ENCODE results near the gene MICALL1. TPM values are rescaled to one million over a fixed set of nuclear protein-coding genes. Genes with fewer than 3 reads are reported as not detected.

Gene MICALL1, protein sequence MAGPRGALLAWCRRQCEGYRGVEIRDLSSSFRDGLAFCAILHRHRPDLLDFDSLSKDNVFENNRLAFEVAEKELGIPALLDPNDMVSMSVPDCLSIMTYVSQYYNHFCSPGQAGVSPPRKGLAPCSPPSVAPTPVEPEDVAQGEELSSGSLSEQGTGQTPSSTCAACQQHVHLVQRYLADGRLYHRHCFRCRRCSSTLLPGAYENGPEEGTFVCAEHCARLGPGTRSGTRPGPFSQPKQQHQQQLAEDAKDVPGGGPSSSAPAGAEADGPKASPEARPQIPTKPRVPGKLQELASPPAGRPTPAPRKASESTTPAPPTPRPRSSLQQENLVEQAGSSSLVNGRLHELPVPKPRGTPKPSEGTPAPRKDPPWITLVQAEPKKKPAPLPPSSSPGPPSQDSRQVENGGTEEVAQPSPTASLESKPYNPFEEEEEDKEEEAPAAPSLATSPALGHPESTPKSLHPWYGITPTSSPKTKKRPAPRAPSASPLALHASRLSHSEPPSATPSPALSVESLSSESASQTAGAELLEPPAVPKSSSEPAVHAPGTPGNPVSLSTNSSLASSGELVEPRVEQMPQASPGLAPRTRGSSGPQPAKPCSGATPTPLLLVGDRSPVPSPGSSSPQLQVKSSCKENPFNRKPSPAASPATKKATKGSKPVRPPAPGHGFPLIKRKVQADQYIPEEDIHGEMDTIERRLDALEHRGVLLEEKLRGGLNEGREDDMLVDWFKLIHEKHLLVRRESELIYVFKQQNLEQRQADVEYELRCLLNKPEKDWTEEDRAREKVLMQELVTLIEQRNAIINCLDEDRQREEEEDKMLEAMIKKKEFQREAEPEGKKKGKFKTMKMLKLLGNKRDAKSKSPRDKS
- 24.8 and 26.9 TPM in 2 replicates for total RNA-seq

DNA sequence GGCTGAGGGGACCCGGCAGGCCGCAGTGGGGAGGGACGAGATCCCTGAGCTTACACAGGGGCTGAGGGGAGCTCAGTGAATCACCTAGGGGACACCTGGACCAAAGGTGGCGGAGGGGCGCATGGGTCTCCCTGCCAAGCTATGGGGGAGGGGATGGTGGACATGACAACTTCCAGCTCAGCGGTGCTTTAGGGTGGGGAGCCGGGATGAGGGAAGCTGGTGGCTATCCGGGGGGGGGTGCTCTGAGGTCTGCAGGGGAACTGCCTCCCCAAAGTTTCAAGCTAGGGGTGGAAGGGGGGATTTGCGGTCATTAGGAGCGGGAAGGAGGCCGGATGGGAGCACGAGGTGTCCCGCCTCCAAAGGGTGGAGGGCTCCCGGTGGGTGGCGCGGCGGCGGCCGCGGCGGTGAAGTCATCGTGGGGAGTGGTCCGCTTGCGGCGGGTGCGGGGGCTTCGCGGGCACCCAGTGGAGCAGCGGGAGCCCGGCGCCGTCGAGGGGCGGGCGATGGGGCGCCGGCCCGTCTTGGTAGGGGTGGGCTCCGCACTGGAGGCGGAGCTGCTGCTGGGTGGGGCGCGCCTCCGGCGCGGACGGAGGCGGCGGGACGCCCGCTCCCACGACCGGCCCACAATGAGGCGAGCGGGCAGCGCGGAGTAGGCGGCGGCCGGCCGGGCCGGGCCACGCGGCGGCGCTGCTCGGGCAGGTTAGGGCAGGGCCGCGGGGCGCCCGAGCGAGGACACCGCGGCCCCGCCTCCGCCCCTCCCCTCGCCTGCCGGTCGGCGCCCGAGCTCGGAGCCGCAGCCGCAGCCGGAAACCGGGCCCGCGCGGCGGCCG is at the start of gene MICALL1:
Gene MICALL1 (plus strand): TSS at position 764 of the 830 bp plus-strand sequence. CDS start 126 bp downstream, outside the sequence.

DNA sequence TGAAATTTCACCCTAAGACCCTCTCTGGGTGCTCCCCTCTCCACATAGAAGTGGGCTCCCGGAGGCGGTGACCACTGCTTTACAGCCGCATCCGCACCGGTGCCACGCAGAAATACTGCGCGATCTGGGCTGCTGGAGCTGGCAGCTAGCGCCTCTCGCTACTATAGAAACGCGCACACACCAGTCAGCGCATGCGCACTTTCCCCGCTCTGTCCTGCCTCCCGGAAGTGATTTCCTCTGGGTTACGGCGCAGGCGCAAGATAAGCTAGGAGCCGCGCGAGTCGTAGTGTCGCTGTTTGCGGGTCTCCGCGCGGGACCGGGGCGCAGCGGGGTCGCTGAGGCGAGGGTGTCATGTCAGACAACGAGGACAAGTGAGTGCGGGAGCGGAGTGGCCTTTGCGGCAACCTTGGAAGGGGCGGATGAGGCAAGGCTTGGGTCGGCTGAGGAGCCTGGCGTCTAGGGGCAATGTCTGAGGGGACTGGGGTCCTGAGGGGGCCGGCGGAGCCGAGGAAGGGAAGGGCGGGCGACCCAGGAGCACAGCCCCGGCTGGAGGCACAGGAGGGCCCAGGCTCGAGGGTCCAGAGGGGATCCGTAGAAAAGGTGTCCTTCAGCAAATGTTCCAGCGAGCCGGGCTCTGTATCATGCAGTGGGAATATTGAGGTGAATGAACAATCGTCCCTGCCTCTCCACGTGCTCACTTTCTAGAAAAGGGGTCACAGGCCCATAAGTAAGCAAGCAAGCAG is 47.5 kb downstream of the MICALL1 start, which contains the start of the genes C22orf23 and POLR2F:
Gene C22orf23 (minus strand): TSS at position 165 of the 743 bp plus-strand sequence. CDS start 452 bp downstream, outside the sequence.
Gene POLR2F (plus strand): TSS at position 263 of the 743 bp plus-strand sequence. CDS start 89 bp downstream, at position 352.

DNA sequence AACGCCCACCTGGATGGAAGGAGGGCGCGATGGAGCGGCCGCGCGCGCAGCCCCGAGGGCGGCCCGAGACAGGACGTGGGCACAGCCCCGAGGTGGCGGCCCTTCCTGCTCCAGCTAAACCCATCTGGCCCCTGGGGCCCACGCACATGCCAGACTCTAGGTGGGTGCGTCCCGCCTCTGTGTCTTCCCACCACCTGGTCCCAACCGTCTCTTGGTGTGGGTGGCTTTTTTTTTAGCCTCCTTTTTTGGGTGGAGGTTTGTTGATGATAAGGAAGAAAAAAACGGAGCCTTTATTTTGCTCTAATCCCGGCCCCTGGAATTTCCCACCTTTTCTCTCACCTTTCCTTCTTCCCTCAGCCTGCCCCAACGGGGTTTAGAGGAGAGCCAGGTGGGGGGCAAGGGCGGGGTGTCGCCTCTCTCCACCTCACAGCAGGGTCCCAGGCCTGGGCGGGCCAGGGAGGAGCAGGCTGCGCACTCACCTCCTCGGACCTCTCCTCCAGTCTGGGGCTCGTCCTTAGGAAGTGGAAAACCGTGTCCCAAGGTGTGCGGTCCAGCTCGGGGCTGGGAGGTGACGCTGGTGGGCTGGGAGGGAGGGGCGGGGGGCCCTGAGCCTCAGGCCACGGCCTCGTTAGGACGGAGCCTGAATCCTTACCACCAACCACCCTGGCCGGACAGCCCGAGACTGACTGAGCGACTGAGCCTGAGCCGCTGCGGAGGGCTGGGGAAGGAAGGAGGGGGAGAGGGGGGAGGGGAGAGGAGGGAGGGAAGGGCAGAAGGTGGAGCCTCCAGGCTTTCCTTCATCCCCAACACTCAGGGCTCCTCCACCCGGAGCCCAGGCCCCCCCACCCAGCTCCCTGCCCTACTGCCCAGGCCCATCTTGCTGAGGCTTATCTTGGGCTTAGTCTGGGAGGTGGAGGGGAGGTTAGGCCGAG is 78.0 kb downstream of the MICALL1 start, which contains the start of gene SOX10:
Gene SOX10 (minus strand): TSS at position 696 of the 932 bp plus-strand sequence. CDS start 771 bp downstream, outside the sequence.

Other genes with a start within 250 kb of the MICALL1 start
- gene PDXP, start 247.6 kb upstream of the MICALL1 start, total RNA-seq: 6.5 and 9.9 TPM in 2 replicates
- 4,931 and 6,137 TPM in 2 replicates for gene LGALS1, start 230.7 kb upstream of the MICALL1 start, total RNA-seq
- gene NOL12, start 220.0 kb upstream of the MICALL1 start, total RNA-seq: 12.9 and 28.6 TPM in 2 replicates
- gene TRIOBP, start 209.2 kb upstream of the MICALL1 start, total RNA-seq: 120 and 124 TPM in 2 replicates
- 26.2 and 42.1 TPM in 2 replicates for gene GCAT, start 98.4 kb upstream of the MICALL1 start, total RNA-seq
- gene GALR3, start 82.9 kb upstream of the MICALL1 start, total RNA-seq: 0.62 TPM in 1 of 2 replicates, not detected in the other
- gene ANKRD54, start 62.0 kb upstream of the MICALL1 start, total RNA-seq: 29.6 and 39.3 TPM in 2 replicates
- gene EIF3L, start 56.9 kb upstream of the MICALL1 start, total RNA-seq: 351 and 413 TPM in 2 replicates
- 0.12 and 0.49 TPM in 2 replicates for gene C22orf23, start 47.3 kb downstream of the MICALL1 start, total RNA-seq
- gene POLR2F, start 47.4 kb downstream of the MICALL1 start, total RNA-seq: 65.2 and 110 TPM in 2 replicates
- not detected in 2 replicates for gene SOX10, start 78.3 kb downstream of the MICALL1 start, total RNA-seq
- 6.1 and 12.9 TPM in 2 replicates for gene PICK1, start 151.1 kb downstream of the MICALL1 start, total RNA-seq
- 0.34 and 0.62 TPM in 2 replicates for gene SLC16A8, start 177.9 kb downstream of the MICALL1 start, total RNA-seq
- gene BAIAP2L2, start 204.4 kb downstream of the MICALL1 start, total RNA-seq: 3.1 and 3.4 TPM in 2 replicates